HG03095 (cell line): ENCODE results near the gene TIMM22.
"Not testable (repeated sequence)": the region's sequence is repeated elsewhere in the genome, so short reads cannot be mapped to it uniquely, and the experiment has no call there.

Experiments
- ATAC-seq: cut with Tn5 transposase; IDR thresholded peaks from one replicate; pipeline ENCODE4 v1.9.1; 2021; ENCODE audit warnings: moderate library complexity; ENCODE audit not compliant: unreplicated experiment

TIMM22 gene

DNA sequence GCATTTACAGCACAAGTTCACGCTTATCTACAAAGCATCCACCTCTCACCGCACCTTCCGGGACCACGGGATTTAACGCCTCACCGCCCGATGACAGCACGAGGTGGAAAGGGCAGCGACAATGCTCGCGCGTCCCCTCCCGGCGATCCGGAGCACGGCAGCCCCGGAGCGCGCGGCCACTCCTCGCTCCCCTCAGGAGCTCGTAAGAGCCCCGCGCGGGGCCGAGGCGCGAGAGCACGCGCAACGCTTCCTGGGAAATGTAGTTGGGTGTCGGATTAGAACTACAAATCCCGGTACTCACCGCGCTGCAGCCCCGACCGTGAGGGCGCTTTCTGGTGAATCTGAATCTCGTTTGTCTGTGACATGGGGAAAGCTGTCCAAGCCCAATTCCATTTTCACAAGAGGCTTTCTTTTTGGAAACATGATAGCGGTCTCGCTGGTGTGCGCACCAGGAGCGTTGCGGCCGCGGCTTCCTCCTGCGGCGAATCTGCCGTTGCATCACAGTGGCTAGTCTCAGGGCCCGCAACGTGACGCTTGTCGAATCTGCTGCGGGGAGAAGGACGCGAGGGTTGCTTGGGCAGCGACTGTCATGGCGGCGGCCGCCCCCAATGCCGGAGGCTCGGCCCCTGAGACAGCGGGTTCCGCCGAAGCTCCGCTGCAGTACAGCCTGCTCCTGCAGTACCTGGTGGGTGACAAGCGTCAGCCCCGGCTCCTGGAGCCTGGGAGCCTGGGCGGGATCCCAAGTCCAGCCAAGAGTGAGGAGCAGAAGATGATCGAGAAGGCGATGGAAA lies at the start of gene TIMM22:
Gene TIMM22 (plus strand): TSS at position 576 of the 791 bp plus-strand sequence. CDS start 14 bp downstream, at position 590.
- ATAC-seq = peak; percentile 86

DNA sequence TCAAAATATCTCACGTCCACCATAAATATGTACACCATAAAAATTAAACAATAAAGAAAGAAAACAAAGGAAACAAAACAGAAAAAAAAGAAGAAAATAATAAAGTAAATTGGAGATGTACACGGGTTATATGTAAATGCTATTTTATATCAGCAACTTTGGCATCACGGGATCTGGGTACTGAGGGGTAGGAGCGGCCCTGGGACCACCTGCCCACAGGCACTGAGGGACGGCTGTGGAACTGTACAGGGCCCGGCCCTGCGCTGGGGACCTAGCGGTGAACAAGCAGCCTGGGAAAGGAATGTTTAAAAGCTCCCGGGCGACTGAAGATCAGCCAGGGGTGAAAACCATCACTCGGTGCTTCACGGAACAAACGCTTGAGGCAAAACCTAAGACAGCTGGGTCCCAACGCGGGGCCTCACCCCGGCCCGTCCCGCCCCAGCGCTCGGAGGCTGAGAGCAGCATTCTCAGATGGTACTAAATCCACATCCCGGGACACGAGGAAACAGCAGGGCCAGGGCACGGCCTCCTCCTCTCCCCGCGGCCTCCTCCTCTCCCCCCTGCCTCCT lies 48.6 kb upstream of the TIMM22 start:
- no peak for ATAC-seq

DNA sequence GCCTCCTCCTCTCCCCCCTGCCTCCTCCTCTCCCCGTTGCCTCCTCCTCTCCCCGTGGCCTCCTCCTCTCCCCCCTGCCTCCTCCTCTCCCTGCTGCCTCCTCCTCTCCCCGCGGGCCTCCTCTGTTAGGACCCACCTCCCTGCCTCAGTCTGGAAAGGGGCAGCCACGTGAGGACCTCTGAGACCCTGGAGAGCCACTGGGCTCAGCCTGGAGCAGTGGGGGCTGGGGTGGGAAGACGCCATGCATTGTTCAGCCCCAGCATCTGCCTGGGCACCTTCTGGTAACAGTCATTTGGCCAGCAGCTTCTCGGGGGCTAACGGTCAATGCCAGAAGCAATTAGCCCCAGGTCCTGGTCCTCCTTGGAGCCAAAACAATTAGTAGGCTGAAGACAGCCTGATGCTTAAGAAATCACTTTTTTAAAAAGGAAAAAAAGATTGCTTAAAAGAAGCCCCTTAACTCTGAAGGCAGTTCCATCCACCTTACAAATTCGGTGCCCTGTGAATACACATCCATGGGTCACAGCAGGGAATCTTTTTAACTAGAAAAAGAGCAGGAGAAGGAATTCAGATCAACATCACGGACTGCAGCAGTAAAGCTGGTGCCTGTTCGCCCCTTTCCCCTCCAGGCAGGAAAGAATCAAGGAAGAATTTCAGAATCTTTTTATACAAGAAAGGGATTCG lies 47.2 kb upstream of the TIMM22 start:
- no peak for ATAC-seq

DNA sequence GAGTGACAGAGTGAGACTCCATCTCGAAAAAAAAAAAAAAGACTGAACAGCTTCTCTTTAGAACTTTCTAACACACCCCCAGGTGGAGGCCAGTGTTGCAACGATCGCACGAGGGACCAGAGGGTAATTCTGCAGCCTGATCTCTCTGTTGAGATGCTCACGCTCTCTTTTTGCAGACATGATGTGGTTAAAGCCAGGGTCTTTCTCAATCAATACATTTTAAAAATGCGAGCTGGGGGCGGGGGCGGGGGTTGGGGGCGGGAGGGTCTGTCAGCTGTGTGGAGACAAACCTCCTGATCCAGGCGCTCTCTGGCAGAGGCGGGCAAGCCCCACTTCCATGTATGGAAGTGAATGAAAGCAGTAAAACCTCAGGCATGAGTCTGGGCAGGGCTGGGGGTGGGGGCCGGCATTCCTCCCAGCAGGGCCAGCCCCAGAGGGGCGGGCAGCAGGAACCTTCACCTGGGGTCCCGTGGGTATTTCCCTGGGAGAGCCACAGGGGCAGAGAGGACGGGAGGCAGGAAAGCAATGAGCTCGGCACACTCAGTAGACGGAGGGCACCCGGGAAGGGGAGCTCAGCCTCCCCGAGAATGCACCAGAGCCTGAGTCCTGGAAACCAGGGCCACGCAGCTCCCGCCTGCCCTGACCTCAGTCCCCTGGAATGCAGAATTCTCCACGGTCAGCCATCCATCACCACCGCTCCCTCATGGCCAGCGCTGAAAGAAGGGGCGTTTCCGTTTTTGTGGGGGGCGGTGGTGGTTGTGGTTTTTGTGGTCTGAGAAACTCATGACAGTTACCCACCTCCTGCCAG lies 45.4 kb upstream of the TIMM22 start:
- ATAC-seq = no peak

DNA sequence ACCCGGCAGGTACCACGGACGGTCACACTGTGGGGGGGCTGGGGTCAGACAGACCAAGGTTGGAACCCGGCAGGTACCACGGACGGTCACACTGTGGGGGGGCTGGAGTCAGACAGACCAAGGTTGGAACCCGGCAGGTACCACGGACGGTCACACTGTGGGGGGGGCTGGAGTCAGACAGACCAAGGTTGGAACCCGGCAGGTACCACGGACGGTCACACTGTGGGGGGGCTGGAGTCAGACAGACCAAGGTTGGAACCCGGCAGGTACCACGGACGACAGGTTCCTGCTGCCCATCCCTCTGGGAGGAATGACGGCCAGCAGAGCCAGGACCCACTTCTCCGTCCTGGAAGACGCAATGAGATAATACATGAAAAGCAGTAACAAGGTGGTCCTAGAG lies 44.3 kb upstream of the TIMM22 start:
- ATAC-seq = not testable (repeated sequence)

DNA sequence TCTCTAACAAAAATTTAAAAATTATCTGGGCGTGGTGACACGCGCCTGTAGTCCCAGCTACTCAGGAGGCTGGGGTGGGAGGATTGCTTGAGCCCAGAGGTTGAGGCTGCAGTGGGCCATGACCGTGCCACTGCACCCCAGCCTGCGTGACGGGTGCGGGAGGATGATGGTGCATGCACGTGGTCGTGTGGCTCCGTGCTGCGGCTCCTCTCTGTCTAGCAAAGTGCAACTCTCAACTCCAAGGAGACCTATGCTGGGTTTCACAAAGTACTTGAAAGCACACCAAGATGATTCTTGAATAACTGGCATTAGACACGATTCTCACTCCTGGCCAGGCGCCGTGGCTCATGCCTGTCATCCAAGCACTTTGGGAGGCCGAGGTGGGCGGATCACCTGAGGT lies 43.2 kb upstream of the TIMM22 start:
- no peak for ATAC-seq

DNA sequence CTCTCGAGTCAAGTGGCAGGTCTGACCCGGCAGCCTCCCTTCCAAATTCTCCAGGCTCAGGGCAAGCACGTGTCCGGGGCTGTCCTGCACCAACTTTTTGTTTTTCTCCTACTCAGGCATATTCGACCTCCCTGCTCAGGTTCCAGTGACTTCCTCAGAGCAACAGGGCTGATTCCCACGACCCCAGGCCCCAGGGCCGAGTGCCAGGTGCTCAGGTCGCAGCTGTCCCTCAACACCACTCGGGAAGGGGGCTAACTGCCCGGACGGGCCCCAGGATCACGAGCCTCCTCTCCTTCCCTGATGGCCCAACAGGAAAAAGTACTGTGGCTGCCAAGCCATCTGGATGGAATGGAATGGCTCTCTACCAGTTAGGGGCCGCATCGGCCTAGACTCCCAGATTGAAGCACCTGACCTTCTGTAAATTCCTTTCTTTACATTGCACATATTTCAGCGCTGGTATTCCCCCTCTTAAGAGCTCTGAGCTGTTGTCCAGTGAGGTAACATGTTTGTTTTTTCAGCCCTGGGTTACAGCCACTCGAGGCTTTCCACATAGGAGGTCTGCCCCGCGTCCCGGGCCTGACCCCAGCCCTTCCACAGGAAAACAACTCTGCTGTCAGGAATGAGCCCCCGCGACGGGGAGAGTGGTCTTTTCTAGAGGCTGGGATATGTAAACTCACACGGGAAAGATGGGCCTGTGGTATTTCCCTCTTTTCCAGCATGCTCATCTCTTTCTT lies 42.3 kb upstream of the TIMM22 start:
- ATAC-seq = no peak

DNA sequence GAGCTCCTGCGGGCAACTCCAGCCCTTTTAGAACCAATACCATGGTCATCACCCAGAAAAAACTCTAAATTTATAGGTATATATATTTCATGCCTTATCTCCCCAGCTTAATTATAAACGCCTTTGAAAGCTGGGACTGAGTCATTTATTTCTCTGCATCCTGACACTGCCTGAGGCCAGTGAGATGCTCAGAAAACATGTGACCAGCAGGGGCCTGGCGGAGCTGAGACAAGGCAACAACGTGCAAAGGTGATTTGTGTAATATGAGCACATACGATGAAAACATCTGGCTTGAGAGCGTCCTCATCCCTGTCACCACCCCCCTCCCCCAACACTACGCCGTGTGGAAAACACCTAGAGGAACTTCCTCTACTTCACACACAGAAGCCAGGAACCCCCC lies 40.0 kb upstream of the TIMM22 start:
- no peak for ATAC-seq

DNA sequence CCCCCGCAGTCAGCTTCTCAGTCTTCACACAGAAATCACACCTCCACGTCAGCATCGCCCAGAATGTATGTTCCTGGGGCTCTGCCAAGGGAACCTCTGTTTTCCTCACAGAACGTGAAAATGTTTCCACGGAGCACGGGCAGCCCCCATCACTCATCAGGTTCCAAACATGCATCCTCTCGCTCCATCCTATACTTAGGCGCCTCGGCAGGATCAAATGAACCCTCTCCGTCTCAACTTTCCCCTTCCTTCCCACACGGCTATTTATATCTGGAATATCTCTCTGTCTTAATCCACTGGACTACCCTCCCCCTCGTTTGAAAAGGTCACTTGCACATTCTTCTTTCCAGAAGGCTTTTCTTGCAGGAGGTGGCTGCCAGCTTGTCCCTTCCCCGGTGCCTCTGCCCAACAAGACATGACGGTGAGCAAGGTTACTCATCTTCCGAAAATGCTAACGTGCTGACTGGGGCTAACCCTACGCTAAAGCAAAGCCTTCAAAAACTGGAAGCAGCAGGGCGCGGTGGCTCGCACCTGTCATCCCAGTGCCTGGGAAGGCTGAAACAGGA lies 39.0 kb upstream of the TIMM22 start:
- no peak for ATAC-seq

DNA sequence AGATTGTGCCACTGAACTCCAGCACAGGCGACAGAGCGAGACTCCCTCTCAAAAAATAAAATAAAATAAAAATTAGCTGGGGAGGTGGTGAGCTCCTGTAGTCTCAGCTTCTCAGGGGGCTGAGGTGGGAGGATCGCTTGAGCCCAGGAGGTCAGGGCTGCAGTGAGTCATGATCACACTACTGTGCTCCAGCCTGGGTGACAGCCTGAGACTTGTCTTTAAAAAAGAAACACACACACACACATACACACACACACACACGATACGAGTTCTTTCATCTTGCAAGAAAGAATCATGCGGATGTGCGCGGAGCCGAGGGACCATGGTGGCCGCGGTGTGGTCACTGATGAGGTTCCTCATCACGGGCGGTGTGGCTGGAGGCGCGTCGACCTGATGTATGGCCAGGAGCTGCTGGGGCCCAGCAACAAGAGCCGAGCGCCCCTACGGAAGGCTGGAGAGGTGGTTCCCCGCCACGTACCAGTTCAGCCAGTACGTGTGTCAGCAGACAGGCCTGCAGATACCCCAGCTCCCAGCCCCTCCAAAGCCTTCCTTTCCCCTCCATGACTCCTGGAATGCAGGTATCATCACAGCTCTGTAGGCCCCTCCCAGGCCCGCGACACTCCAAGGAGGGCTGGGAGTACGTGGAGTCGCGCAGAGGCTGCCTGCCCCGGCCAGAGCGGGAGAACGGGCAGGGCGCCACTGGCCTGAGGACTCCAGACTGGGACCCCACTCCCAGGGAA lies 38.0 kb upstream of the TIMM22 start:
- no peak for ATAC-seq

DNA sequence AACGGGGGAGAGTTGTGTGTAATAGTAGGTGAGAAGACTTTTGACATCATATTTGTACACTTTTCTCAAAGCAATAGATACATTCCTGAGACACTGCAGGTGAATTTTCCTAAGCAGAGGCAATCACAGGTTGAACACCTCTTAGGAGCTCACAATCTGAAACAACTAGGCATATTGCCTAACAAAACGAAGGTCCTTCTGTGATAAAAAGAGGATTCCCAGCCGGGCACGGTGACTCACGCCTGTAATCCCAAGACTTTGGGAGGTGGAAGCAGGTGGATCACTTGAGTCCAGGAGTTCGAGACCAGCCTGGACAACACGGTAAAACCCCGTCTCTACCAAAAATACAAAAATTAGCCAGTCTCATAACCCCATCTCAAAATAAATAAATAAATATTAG lies 34.8 kb upstream of the TIMM22 start:
- no peak for ATAC-seq

DNA sequence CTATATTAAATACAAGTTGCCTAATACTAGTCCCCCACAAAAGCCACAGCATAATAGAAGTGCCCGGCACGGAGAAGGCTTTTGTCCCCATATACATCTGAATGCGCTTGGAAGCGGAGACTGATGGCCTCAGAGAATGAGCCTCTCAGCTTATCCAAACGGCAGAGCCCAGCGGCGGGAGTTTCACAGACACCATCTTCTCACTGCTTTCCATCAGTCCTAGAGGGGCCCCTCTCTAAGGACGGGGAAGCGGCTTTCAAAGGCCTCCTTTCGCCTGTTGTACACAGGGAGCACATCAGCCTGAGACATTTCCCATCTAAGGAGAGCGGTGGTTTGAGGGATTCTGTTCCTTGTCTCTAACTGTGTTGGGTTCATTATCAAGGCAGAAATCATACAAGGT lies 34.3 kb upstream of the TIMM22 start:
- no peak for ATAC-seq

DNA sequence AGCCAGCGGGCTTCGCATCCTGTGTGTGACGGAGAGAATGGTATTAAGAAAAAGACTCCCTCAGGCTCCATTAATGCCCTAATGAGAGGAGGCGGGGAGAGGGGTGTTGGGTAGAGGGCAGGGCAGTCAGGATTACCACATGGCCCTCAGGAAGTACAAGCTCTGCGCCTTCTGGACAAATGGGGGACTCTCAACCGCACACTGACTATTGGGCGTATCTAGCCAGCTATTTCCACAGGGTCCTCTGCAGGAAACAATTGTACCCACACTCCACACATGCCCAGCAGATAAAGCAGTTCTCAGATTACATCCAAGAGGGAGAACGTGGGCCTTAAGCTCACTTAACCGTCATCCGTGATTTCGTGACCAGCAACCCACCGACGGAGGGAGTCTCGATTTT lies 32.1 kb upstream of the TIMM22 start:
- no peak for ATAC-seq

DNA sequence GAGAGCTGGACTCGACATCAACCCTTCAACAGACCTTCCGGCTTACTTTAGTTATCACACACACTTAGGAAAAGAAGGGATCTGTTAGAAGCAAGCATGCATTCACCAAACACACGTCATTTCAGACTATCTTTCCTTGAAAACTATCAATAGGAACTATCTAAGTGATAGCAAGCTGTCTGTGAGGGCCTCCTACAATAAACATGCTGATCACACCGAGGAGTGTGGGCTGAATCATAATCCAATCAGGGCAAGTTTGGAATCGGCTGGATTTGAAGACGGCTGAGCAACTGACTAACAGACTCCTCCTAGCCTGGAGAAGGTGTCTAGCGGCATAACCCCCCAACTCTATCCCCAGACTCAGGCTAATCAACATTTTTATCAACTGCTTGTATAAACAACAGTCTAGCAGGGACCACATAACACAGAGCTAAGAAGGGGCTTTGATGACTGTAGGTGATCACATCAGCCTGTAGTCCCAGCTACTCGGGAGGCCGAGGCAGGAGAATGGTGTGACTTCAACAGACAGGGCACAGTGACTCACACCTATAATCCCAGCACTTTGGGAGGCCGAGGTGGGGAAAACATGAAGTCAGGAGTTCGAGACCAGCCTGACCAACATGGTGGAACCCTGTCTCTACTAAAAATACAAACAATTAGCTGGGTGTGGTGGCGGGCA lies 31.5 kb upstream of the TIMM22 start:
- no peak for ATAC-seq

DNA sequence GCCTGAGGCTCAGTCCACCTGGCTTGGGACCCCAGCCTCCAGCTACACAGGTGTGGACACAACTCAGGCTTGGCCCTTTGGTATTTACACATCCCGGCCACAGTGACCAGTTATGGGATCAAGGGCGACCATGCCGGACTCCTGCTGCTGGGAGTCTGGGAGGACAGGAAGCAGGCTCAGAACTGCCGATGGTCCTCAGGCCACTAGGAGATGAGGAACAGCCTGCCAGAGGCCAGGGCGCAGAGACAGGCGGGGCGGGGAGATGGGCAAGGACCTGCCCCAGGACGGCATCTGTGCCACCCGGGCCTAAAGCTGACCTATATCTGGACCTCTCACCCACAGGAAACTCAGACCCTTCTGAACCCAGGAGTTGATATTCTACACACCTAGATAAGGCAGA lies 29.8 kb upstream of the TIMM22 start:
- no peak for ATAC-seq

DNA sequence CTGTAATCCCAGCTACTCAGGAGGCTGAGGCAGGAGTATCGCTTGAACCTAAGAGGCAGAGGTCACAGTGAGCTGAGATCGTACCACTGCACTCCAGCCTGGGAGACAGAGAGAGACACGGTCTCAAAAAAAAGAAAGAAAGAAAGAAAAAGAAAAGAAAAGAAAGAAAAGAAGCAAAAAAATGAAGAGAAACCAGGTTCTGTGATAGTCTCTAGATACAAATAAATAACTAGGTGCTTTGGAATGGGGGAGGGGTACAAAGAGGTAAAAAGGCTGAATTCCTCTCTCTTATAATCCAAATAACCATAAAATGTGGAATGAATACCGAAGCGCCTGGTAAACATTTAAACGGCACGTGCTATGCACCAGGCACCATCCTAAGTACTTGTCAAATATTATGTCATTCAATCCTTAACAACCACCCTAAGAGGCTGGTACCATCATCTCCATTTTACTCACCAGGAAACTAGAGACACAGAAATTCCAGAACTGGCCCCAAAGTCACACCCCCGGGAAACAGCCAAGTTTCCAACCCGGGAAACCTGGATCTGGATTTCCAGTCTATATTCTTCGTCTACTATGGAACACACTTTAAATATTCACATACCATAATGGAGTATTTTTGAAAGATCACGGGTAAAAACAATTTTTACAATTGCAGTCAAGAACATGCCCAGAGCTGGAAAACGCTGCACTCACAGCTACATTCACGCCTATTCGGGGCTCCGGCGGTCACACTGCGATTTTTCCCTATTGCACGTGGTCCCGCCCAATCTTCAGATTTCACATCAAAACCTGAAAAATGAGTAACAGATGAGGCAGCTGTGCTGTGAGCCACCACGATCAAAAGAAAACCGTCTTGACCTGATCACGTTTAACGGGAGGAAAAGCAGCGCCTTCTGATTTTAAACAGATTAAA lies 27.9 kb upstream of the TIMM22 start:
- ATAC-seq = no peak

DNA sequence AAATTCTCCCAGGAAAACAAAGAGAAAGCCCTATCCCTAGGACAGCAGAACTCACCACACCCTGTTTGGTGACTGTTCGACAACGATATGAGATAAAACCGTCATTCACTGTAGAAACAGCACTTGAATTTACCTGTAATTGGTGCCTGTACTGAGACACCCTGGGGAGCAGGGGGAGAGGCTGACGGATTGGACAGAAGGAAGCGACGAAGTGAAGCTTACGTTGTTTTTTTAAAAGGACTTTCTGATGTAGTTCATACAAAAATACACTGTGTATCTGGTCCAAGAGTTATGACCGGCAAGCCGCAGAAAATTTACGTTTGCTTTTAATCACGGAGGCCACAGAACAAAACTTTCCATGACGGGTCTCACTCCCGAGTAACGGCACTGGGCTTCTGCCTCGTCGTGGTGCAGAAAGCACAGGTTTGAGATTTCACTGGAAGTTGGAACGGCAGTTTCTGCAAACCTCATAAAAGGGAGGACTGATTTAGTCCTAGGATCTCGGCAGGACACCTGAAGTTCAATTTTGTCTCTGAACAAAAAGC lies 27.0 kb upstream of the TIMM22 start:
- no peak for ATAC-seq

DNA sequence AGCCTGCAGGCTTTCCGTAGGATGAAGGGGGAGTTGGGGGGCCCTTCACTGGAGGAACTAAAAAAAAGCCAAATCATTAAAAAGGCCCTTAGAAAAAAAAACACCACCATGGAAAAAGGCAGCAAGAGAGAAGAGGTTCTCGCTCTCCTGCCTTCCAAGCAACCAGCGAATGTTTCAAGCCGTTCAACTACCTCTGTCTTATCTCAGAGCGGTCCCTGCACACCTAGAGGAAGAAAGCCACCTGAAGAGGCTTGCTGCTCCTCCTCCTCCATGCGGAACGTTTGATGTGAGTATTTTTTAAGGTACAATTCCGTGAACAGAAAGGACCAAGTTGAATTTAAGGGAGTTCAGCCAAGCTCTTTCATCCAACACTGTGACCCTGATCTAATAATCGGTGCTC lies 26.6 kb upstream of the TIMM22 start:
- no peak for ATAC-seq
